Stimulated activated CD4-positive, alpha-beta T cell treated with anti-CD3 and anti-CD28 coated beads, Interleukin-15, amount 100 ng/mL, for 48 hours (primary cell): ENCODE data around the gene MKI67.

ENCODE experiments used
- DNase-seq, 2 donors: peaks; one replicate each; pipeline ENCODE4 v3.0.0-alpha.2; 2020; ENCODE audit warnings: low read depth in 2 of 2

Gene MKI67

GRCh38 chr10:128052696-128053095 is 73.5 kb downstream of the MKI67 start:
- no peak for DNase-seq

GRCh38 chr10:128051548-128051947 is 74.7 kb downstream of the MKI67 start:
- no peak for DNase-seq

- no peak for DNase-seq
Measured at GRCh38 chr10:128050936-128051335, 75.3 kb downstream of the MKI67 start.

GRCh38 chr10:128050121-128050516 is 76.1 kb downstream of the MKI67 start:
- no peak for DNase-seq

GRCh38 chr10:128049226-128050120 is 76.8 kb downstream of the MKI67 start:
- DNase-seq, result no peak

GRCh38 chr10:128048819-128049210 is 77.4 kb downstream of the MKI67 start:
- DNase-seq, result no peak

GRCh38 chr10:128047991-128048818 is 78.0 kb downstream of the MKI67 start:
- DNase-seq, result no peak

GRCh38 chr10:128047351-128047750 is 78.9 kb downstream of the MKI67 start:
- DNase-seq, result peak; percentile 81 to 82

GRCh38 chr10:128046953-128047290 is 79.3 kb downstream of the MKI67 start:
- DNase-seq, result no peak
